HT1080 (cell line): ENCODE results near the gene KMT5C. TPM values are rescaled to one million over a fixed set of nuclear protein-coding genes. Genes with fewer than 3 reads are reported as not detected.
A peak's percentile ranks its signal among the peaks of the same experiment; 100 is the strongest.

Source experiments
- DNase-seq: peaks from one replicate; pipeline ENCODE4 v3.0.0-alpha.2; 2015; ENCODE audit warnings: low read depth
- total RNA-seq: library from RNA; depleted of rRNA; stranded (reverse); fragments of >200 nt; shearing (Covaris generic); gene quantifications from 2 replicates; pipeline ENCODE4 v1.2.3, GENCODE V29; 2014

KMT5C gene
- total RNA-seq, 1 experiment from 2014 or later: 2.4 TPM

DNA sequence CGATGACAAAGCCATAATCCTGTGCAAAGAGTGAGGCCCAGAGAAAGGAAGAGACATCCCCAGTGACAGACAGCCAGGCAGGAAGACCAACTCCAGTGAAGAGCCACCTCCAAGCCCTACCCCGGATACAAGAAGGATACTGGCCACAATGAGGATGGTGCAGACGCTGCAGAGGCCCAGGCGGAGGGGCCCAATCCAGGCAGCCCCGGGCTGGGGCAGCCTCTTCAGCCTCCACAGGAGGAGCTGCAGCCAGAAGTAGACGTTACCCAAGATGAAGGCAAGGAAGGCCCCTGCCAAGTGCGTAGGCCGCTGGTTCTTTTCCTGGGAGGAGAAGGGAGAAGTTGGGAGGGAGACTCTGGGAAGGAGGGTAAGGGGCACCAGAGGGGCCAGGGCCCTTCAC lies 23.0 kb upstream of the KMT5C start:
- no peak for DNase-seq

DNA sequence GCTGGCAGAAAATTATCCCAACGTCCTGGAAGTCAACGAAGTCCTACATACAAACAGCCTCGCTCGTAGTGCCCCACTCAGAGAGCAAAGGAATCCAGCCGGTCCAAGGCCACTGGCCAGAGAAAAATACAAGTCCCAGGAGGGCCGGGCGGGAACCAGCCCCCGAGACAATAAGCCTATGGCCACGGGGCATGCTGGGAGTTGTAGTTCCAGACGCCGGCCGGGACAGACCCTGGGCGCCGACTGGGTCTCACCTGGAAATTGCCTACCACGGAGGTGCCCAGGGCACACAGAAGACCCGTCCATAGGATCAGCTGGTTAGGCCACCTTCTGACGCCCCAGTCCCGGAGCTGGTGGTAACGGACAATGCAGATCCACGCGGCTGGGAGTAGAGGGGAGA lies 19.9 kb upstream of the KMT5C start:
- DNase-seq: peak; percentile 41

DNA sequence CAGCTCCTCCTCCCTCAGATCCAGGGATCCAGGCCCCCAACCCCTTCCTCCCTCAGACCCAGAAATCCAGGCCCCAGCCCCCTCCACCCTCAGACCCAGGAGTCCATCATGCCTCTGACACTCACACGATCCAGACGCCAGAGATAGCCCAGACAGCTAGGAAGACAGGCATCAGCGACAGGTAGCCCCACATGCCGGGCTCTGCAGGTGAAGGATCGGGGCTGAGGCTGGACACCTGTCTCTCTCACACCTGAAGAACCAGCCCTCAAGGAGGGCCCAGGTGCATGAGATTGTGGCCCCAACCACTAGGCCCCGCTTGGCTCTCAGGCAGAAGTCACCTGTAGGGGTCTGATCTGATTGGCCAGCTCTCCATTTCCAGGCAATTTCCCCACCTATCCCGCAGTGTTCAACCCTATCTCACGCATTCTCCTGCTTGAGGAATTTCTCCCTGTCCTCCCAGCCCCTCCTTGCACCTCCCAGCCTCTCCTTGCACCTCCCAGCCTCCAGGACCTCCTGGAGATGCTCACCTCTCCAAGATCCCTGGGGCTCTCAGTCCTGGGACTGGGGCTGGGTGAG lies 18.7 kb upstream of the KMT5C start:
- DNase-seq: no peak

DNA sequence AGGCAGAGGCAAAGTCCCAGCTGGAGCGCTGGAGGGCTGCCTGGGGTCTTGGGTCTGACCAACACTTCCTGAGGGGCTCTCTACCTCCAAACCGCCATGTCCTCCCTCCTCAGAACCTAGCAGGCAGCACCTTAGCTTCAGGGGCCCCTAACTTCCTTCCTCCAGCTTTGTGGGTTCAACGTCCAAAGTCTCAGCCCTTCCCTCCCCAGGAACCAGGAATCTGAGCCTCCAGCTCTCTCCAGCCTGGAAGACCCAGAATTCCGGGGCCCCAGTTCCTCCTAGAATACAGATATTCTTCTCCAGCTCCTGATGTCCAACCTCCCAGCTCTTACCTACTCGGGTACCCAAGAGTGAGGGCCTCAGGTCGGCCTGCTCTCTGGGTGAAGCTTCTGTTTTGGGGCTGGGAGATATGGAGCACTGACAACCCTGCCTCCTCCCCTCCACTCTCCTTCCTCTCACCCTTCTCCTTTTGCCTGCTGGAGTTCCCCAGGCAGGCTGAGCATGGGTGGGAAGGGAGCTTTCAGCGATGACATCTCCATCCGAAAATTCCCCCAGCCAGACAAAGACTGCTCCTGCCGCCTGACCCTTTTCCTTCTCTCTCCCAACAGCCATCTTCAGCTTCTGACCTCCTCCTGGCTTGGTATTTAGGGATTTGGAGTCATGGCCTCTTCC lies 18.1 kb upstream of the KMT5C start:
- DNase-seq: no peak

DNA sequence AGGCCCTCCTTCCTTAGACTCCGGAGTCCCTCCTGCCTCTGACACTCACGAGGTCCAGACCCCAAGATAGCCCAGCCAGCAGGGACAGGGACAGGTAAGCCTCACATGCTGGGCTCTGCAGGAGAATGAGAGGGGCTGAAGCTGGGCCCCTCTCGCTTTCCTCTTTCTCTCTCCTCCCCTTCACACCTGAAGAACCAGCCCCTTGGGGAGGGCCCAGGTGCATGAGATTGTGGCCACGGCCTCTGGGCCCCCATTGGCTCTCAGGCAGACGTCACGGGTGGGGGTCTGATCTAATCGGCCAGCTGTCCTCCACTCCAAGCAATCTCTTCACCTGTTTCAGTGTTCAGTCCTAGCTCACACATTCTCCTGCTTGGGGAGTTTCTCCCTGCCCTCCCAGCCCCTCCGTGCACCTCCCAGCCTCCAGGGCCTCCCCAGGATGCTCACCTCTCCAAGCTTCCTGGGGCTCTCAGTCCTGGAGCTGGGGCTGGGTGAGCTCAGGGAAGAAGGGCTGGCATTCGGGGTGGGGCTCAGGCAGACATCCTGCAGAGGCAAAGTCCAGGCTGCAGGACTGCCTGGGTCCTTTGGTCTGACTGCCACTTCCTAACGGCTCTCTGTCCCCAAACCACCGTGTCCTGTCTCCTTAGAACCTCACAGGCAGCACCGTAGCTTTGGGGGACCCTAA lies 17.3 kb upstream of the KMT5C start:
- DNase-seq: no peak

DNA sequence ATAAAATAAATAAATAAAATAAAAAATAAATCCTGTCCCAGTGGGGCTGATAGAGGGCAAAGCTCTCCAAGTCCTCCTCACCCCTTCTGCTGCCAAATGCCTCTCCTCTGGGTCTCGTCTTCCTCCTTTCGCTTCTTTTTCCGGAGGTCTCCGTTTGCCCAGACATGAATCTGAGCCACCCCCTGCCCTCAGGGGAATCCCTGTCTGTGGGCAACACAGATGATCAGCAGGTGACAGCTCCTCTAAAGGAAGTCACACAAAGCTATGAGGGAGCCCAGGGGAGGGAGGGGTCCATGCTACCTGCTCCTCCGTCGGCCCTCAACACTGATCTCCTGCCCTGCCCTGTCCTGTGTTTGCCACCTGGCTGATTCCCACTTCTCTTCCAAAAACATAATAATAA lies 15.0 kb upstream of the KMT5C start:
- no peak for DNase-seq

DNA sequence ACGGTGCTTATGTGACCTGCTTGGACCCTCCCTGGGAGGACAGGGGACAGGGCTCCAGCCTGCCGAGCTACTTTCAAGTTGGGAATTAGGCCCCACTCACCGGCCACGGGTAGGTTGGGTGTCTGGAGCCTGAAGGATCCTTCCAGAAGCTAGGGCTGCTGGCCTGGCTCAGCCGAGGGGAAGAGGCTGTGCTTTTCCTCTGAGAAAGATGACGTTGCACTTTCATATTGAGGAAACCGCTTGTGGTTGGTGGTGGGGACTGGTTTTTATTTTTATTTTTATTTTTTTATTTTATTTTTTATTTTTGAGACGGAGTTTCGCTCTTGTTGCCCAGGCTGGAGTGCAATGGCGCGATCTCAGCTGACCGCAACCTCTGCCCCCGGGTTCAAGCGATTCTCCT lies 14.5 kb upstream of the KMT5C start, which contains the start of gene TMEM150B:
TMEM150B (minus strand) TSS at position 170 of the 400 bp plus-strand sequence. CDS start 4,305 bp downstream, outside the sequence.
- DNase-seq: no peak

DNA sequence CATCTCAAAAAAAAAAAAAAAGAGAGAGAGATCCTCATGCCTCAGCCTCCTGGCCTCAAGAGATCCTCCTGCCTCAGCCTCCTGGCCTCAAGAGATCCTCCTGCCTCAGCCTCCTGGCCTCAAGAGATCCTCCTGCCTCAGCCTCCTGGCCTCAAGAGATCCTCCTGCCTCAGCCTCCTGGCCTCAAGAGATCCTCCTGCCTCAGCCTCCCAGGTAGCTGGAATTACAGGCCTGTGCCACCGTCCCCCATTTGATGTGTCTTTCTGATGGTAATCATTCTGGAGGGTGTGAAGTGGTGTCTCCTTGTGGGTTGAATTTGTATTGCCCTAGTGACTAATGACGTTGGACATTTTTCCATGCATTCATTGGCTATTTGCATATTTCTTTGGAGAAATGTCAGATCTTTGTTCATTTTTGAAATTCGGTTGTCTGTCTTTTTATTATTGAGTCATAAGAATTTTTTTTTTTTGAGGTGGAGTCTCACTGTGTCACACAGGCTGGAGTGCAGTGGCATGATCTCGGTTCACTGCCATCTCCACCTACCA lies 10.8 kb upstream of the KMT5C start:
- peak; percentile 38 for DNase-seq

DNA sequence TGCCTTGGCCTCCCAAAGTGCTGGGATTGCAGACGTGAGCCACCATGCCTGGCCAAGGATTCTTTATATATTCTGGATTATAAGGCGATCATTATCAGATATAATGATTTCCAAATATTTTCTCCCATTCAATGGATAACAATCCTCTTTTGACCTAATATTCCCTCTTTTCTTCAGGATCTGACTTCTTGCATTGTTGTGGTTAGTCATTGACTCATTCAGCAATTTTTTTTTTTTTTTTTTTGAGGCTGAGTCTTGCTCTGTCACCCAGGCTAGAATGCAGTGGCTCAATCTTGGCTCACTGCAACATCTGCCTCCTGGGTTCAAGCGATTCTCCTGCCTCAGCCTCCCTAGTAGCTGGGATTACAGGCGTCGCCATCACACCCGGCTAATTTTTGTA lies 9.9 kb upstream of the KMT5C start:
- DNase-seq: peak; percentile 79

DNA sequence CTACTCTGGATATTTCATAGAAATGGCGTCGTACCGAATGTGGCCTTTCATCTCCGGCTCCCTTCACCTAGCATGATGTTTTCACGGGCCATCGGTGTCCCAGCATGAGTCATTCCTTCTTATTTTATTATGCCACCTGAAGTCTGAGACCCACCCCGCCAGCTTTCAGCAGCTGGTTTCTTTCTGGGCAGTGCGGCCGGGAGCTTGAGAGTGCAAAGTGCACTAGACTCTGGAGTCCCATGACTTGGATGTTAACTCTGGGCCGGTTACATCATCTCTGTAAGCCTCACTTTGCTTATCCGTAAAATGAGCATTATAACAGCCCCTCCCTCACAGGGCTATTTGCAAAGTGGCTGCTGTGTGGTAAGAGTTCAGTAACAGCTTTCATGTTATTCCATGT lies 5.8 kb upstream of the KMT5C start:
- DNase-seq: no peak

DNA sequence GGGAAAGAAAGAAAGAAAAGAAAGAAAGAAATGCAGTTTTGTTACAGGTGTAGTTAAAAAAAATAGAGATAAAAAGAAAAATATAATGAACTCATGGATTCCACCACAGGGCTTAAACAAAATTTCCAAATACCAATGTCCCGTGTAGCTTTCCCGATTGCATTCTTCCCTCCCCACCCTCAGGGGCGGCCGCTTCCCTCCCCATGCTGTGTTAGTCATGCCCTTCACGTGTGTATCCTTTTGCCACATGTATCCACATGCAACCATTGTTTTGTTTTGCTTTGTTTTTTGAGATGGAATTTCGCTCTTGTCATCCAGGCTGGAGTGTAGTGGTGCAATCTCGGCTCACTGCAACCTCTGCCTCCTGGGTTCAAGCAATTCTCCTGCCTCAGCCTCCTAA lies 3.6 kb upstream of the KMT5C start:
- DNase-seq: peak; percentile 42

DNA sequence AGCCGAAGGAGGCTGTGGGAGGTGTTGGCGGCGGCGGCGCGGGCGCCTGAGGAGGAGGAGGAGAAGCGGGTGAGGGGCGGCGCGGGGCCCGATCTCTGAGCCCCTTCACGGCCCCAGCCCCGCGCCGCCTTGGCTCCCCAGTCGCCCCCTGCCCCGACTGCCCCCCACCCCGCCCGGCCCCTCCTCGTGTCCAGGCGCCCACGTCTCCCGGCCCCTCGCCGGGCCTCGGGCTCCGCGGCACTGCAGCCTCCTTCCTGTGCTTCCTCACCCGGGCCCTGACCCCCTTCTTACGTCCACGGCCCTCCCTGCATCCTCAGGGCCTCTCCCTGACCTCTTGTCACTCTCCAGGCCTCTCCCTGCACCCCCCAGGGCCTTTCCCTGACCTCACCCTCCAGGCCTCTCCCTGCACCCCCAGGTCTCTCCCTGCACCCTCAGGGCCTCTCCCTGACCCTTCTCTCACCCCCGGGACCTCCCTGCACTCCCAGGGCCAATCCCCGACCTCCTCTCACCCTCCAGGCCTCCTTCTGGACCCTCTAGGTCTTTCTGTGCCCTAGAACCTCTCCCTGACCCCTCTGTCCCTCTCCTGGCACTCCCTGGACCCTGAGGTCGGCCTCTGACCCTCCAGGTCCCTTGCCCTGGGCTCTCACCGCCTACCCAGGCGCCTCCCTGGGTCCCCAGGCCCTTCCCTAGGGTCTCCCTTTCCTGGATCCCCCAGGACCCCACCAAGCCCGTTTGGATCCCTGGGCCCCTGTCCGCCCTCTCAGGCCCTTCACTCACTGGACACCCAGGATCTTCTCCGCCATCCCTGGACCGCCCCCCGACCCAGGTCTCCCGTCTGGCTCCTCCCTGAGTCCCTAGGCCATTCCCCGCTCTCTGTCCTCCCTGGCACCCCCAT lies 460 bp downstream of the KMT5C start:
- DNase-seq: no peak

DNA sequence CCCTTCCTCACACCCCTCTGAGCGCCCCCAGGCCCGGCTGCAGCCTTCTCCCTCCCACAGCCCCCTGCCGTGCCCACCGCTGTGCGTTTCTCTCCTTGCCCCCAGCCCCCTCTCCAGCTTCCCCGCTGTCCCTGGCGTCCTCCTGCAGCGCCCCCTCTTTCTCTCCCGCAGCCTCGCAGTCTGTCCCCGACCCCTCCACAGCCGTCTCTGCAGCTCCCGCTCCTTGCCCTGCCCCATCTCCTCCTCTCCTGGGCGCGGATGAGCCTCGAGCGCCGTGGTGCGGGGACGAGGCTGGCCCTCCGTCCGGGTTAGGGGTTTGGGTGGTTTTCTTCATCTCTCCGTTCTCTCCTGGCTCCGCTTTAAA lies 1.1 kb downstream of the KMT5C start:
- no peak for DNase-seq

DNA sequence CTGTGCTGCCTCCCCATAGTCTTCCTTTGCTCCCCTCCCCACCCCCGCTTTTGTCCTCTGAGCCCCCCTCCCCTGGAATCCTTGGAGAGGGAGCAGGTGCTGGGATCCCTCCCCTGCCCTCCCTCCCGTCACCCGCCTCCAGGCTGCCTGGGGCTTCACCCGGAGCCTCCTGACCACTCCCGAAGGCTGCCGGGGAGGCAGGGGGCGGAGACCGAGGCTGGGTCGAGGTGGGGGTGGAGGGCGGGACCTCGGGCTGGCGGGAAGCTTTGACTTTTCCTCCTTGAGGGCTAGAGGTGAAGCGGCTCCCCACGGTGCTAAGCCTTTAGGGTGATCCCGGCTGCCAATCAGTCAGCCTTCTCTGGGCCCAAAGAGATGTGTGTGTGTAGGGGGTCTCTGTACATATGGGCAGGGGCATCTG lies 1.5 kb downstream of the KMT5C start:
- DNase-seq: no peak

DNA sequence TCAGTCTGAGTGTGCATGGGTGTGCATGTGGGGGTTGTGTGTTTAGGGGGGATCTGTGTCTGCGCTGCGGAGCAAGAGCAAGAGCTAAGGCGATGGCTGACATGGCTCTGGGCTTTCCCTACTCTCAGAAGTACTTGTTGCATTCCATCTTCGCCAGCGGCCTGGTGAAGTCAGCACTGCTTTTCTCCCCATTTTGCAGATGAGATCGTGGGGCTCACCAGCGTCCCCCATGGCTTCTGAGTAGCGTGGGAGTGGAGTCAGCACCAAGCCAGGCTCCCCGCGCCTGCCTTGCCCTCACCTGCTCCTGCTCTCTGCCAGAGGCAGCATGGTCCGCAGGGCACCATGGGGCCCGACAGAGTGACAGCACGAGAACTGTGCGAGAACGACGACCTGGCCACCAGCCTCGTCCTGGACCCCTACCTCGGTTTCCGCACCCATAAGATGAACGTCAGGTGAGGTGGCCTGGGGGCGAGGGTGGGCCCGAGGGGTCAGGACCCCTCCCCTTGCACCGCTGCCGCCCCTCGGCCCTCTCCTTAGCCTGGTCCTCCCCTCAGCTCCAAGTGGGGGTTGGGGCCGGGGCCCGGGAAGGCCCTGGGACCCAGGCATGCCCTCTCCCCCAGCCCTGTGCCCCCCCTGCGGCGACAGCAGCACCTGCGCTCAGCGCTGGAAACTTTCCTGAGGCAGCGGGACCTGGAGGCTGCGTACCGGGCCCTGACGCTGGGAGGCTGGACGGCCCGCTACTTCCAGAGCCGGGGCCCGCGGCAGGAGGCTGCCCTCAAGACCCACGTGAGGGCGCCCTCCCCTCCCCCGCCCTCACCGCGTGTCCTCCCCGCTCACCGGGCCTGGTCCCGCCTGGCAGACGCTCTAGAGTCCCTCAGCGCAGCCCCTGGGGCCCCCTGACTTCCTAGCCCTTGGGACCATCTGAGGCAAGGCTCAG lies 2.2 kb downstream of the KMT5C start:
- no peak for DNase-seq

DNA sequence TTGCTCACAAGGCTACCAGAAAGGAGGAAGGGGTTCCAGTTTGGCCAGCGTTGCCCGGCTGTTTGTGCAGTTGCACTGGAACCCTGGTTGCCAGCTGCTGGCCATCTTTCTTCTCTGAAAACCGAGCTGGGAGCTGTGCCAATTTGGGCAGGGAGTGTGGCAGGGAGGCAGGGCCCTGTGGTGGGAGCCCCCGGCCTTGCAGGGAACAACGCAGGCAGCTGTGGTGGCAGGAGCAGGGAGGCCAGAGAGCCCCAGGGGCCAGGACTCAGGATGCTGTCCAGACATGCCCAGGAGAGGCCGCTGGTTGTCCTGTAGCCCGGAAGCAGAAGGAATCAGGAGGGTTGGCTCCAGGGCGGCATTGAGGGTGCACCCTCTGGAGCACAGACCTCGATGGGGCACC lies 4.8 kb downstream of the KMT5C start:
- DNase-seq: no peak

DNA sequence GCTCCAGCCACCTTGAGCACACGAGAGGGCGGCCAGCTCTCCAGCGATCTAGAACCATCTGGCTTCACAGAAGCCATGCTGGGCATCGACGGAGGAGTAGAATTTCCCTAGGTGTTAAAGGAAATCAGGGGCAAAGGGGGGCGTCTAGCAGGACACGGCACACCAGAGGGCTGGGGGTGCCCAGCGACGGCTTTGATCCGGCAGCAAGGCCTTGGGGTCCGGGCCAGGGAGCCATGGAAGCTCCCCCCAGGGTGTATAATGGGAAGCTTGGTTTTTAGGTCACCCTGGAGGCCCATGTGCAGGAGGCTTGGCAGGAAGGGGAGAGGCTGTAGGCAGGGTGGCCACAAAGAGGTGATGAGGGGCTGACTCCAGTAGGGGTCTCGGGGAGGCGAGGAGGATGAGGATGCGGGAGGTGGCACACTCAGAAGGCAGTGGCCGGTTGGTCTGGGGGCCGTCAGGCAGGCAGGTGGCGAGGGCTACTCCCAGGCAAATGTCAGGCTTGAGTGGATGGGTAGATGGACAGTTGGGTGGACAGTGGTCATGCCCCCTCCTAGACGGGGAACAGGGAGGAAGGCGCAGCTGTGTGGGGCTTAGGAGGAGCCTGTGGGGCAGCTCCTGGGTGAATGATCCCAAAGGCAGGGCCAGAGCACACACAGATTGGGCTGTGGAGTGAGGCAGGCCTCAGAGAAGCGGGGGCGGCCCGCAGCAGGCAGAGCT lies 5.6 kb downstream of the KMT5C start:
- no peak for DNase-seq

DNA sequence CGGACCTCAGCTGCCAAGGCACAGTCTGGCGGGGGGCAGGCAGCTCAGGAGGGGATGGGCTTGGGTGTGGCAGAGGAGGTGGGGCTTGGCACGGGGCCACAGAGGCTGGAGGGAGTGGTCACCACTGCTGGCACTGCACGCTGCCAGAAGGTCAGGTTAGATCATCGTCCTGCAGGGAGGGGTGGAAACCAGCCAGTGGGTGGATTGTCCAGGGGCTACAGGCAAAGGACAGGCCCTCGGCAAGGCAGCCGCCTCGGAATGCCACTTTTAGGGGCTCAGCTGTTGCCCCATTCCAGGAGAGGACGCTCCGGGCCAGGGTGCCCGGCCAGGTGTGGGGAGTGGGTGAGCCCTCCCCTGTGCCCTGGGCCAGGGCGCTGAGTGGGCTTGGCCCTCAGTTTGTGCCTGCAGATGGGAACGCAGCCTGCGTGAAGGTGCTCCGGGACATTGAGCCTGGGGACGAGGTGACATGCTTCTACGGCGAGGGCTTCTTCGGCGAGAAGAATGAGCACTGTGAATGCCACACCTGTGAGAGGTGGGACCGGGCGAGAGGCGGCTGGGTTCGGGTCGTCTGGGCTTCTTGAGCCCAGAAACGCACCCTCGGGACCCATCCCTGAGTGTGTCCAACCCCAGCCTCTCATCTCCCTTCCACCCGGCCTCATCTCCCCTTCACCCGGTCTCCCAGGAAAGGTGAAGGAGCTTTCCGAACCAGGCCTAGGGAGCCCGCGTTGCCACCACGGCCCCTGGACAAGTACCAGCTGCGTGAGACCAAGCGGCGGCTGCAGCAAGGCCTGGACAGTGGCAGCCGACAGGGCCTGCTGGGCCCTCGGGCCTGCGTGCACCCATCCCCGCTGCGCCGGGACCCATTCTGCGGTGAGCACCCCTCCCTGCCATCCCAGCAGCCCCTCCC lies 6.4 kb downstream of the KMT5C start:
- DNase-seq: no peak
